DMS79 treated with DMSO at 0.1 percent for 48 hours (cell line): ENCODE data around the gene KCNQ2.

ENCODE experiments used
- DNase-seq: peaks from one replicate; lab custom pipeline; 2025; lab: John Stamatoyannopoulos, UW

KCNQ2 gene

GRCh38 chr20:63356931-63357879, 115.2 kb downstream of the KCNQ2 start:
- no peak for DNase-seq

DNA sequence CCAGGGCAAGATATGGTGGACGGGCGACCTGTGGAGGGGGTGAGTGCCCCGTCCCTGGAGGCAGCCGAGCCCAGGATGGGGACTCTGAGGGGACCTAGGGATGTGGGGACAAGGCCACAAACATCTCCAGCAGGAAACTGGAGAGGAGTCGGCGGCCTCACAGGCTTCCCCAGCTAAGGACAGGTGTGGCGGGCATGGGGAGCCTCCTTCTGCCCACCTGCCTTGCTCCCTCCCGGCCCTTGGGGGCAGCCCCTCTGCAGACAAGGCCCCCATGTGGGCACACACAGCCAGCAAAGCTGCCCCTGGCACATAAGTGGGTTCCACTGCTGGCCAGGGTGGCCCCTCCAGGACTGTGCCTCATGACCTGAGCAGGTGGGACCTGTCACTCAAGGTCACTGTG, 115.9 kb downstream of the KCNQ2 start:
- no peak for DNase-seq

DNA sequence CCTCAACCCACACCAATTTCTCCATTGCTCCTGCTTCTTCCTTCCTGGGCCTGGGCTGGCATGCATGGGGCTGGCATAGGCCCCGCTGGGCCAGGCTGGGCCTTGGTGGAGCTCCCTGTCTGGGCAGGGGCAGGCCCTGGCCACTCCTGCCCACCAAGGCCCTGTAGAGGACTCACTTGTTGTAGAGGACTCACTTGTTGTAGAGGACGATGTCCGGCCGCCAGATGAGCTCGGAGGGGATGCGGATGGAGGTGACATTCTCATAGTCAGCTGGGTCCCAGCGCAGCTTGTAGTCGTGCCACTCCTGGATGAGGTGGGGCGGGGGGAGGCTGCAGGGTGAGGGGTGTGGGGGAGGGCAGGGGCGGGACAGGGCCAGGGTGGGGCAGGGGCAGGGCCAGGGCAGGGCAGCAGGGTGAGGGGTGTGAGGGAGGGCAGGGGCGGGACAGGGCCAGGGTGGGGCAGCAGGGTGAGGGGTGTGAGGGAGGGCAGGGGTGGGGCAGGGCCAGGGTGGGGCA, 116.6 kb downstream of the KCNQ2 start:
- no peak for DNase-seq

DNA sequence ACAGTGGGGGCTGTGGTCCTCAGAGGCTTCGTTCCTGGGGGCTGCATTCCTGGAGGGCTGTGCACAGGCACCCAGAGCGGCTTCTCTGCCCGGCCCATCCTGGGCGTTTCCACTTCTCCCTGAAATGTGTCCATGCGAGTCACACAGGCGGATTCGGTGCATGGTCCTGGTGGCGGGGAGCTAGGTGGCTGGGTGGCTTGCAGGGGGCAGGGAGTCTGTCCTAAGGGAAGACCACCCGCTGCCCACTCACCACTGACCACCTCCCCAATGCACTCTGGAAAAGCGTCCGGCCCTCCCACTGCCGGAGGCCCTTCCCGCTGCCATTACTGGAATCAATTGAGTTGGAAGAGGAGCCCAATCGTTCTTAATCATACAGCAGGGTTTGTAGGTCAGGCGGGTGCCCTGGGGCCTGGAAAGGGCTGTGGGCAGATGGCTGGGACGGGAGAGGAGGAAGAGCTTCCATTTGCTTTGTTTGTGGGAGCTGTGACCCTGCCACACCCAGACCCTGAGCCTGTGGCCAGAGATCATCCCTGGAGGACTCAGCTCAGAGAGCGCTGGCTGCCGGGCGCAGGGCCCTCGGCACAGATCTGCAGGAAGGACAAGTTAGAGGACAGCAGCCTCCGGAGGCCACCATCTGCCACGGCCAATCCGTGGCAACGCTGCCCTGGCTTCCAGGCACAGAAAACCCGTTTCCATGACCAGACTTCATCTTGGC, 117.7 kb downstream of the KCNQ2 start:
- DNase-seq = no peak

DNA sequence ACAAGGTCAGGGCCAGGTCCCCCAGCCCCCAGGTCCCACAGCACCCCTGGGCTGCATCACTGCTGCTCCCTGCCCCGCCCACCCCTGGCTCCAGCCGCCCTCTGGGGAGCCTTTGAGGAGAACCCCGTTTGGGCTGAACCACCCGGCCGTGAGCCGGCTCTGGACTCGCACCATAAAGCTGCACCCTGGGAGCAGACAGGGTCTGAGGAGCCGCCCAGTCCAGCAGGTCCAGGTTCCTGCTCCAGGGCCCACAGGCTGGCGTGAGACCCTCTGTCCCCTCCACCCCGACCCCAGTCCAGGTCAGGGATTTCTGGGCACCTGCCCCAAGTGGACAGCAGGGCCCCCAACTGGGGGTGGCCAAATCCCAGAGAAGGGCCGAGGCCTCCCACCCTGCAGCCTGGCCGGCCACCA, 119.6 kb downstream of the KCNQ2 start:
- DNase-seq = no peak

GRCh38 chr20:63351811-63352591, 120.5 kb downstream of the KCNQ2 start:
- DNase-seq = peak; percentile 94

- no peak for DNase-seq
Observed at GRCh38 chr20:63351326-63351700, 121.1 kb downstream of the KCNQ2 start.

GRCh38 chr20:63350597-63351325, 121.7 kb downstream of the KCNQ2 start:
- DNase-seq = no peak
